GM12801 (cell line): ENCODE results near the gene RBP3.

ENCODE experiments used
- CTCF ChIP-seq: IDR thresholded peaks from one replicate; pipeline ENCODE4 v1.5.1; 2011; ENCODE audit warnings: control low read depth; ENCODE audit not compliant: insufficient read length; ENCODE audit errors: extremely low read depth

Gene RBP3

GRCh38 chr10:47348138-47348651, at the start of gene RBP3:
TSS of gene RBP3 (plus strand) at chr10:47348363. CDS start at chr10:47348485, 122 bp downstream.
- no peak for TF ChIP-seq CTCF

- TF ChIP-seq CTCF, result no peak
Measured at GRCh38 chr10:47298715-47299114, 49.4 kb upstream of the RBP3 start.

GRCh38 chr10:47299611-47300428, 48.3 kb upstream of the RBP3 start, which contains the start of gene GDF10:
TSS of gene GDF10 (plus strand) at chr10:47300197. CDS start at chr10:47300652, 455 bp downstream.
- TF ChIP-seq CTCF, result no peak

GRCh38 chr10:47300429-47300931, 47.7 kb upstream of the RBP3 start:
- TF ChIP-seq CTCF, result no peak

GRCh38 chr10:47301833-47302232, 46.3 kb upstream of the RBP3 start:
- no peak for TF ChIP-seq CTCF

GRCh38 chr10:47303105-47303504, 45.1 kb upstream of the RBP3 start:
- no peak for TF ChIP-seq CTCF

GRCh38 chr10:47303866-47304265, 44.3 kb upstream of the RBP3 start:
- TF ChIP-seq CTCF, result no peak
